Neural cell (in vitro differentiated cells): ENCODE data around the gene HIPK1. TPM values are rescaled to one million over a fixed set of nuclear protein-coding genes. Genes with fewer than 3 reads are reported as not detected.

ENCODE experiments used
- H2AFZ ChIP-seq: fragments of 200-600, 300-800 bp; sonication (generic), shearing (Covaris generic); 2 replicates; pipeline ENCODE4 v1.6.0; 2014; ENCODE audit warnings: low read depth, mild to moderate bottlenecking, antibody characterized with exemption, low read length, moderate library complexity
- H3F3A ChIP-seq: fragments of 200-600 bp; shearing (Covaris generic); 2 replicates; pipeline ENCODE4 v1.6.1; 2016; ENCODE audit warnings: mild to moderate bottlenecking, moderate library complexity, mixed read lengths, antibody characterized with exemption, low read length; ENCODE audit not compliant: insufficient read depth, poor library complexity, severe bottlenecking
- H3K27ac ChIP-seq: fragments of 200-600, 300-800 bp; sonication (generic), shearing (Covaris generic); 2 replicates; pipeline ENCODE4 v1.5.1; 2014; ENCODE audit warnings: mild to moderate bottlenecking, low read length, moderate library complexity
- H3K27me3 ChIP-seq: fragments of 300-800, 200-600 bp; sonication (generic), shearing (Covaris generic); 2 replicates; pipeline ENCODE4 v1.6.0; 2014; ENCODE audit warnings: mild to moderate bottlenecking, low read depth, low read length, moderate library complexity; ENCODE audit not compliant: insufficient read depth
- H3K36me3 ChIP-seq: fragments of 300-800, 200-600 bp; sonication (generic), shearing (Covaris generic); 2 replicates; pipeline ENCODE4 v1.5.1; 2014; ENCODE audit warnings: mild to moderate bottlenecking, antibody characterized with exemption, low read length, moderate library complexity; ENCODE audit not compliant: insufficient read depth
- H3K4me2 ChIP-seq: fragments of 300-800, 200-600 bp; sonication (generic), shearing (Covaris generic); 2 replicates; pipeline ENCODE4 v1.6.0; 2014; ENCODE audit warnings: mild to moderate bottlenecking, low read length
- H3K4me3 ChIP-seq: fragments of 300-800, 200-600 bp; sonication (generic), shearing (Covaris generic); 2 replicates; pipeline ENCODE4 v1.5.1; 2014; ENCODE audit warnings: mild to moderate bottlenecking, low read length, moderate library complexity
- H3K79me2 ChIP-seq: fragments of 200-600 bp; shearing (Covaris generic); replicated peaks from 2 replicates; pipeline ENCODE4 v1.6.0; 2014; ENCODE audit warnings: mild to moderate bottlenecking, low read length, moderate library complexity; ENCODE audit not compliant: insufficient read depth
- H3K9ac ChIP-seq: fragments of 300-800, 200-600 bp; sonication (generic), shearing (Covaris generic); 2 replicates; pipeline ENCODE4 v1.6.1; 2016; ENCODE audit warnings: mild to moderate bottlenecking, low read length, mixed read lengths
- H3K9me2 ChIP-seq: fragments of 200-600 bp; shearing (Covaris generic); 2 replicates; pipeline ENCODE4 v1.6.1; 2016; ENCODE audit warnings: mild to moderate bottlenecking, low read length, mixed read lengths; ENCODE audit not compliant: insufficient read depth
- H3K9me3 ChIP-seq: fragments of 200-600, 300-800 bp; sonication (generic), shearing (Covaris generic); 2 replicates; pipeline ENCODE4 v1.6.1; 2016; ENCODE audit warnings: mild to moderate bottlenecking, mixed run types, low read length, moderate library complexity, mixed read lengths
- H4K20me1 ChIP-seq: fragments of 200-600 bp; shearing (Covaris generic); 2 replicates; pipeline ENCODE4 v1.6.1; 2016; ENCODE audit warnings: mild to moderate bottlenecking, mixed run types; ENCODE audit not compliant: insufficient read depth
- CTCF ChIP-seq: fragments of 450-650 bp; IDR thresholded peaks from 2 replicates; pipeline ENCODE4 v1.5.1; 2014; ENCODE audit warnings: antibody characterized with exemption, mild to moderate bottlenecking, moderate library complexity; ENCODE audit not compliant: poor library complexity, severe bottlenecking
- EP300 ChIP-seq: fragments of 450-650 bp; conservative IDR thresholded peaks from 2 replicates; pipeline ENCODE4 v1.6.1; 2014; ENCODE audit warnings: antibody characterized with exemption, mild to moderate bottlenecking, moderate library complexity; ENCODE audit not compliant: poor library complexity, severe bottlenecking
- EZH2 ChIP-seq: fragments of 200-600, 300-800 bp; shearing (Covaris generic), sonication (generic); IDR thresholded peaks from 2 replicates; pipeline ENCODE4 v1.6.1; 2014; ENCODE audit warnings: antibody characterized with exemption, low read length, borderline replicate concordance, mild to moderate bottlenecking; ENCODE audit not compliant: insufficient read depth, poor library complexity, severe bottlenecking
- MXI1 ChIP-seq: fragments of 450-650 bp; conservative IDR thresholded peaks from 2 replicates; pipeline ENCODE4 v1.6.1; 2014; ENCODE audit warnings: antibody characterized with exemption, mild to moderate bottlenecking; ENCODE audit not compliant: poor library complexity, severe bottlenecking
- POLR2AphosphoS5 ChIP-seq: IDR thresholded peaks from 2 replicates; pipeline ENCODE4 v1.6.1; 2012
- RAD21 ChIP-seq: fragments of 450-650 bp; conservative IDR thresholded peaks from 2 replicates; pipeline ENCODE4 v1.6.1; 2014; ENCODE audit warnings: antibody characterized with exemption, mild to moderate bottlenecking, moderate library complexity
- REST ChIP-seq: IDR thresholded peaks from 2 replicates; pipeline ENCODE4 v1.6.1; 2012; ENCODE audit warnings: borderline replicate concordance
- SMC3 ChIP-seq: fragments of 450-650 bp; conservative IDR thresholded peaks from 2 replicates; pipeline ENCODE4 v1.6.1; 2014; ENCODE audit warnings: antibody characterized with exemption, mild to moderate bottlenecking, moderate library complexity; ENCODE audit not compliant: poor library complexity
- TAF1 ChIP-seq: IDR thresholded peaks from 2 replicates; pipeline ENCODE4 v1.6.1; 2012; ENCODE audit warnings: low read depth
- polyA plus RNA-seq: library from polyadenylated mRNA; depleted of rRNA; stranded (reverse); fragments of >200 nt; gene quantifications from 2 replicates; pipeline ENCODE4 v1.2.3, GENCODE V29; 2014

The HIPK1 gene
- polyA plus RNA-seq, 1 donor from 2014 or later: 22.9 TPM

DNA sequence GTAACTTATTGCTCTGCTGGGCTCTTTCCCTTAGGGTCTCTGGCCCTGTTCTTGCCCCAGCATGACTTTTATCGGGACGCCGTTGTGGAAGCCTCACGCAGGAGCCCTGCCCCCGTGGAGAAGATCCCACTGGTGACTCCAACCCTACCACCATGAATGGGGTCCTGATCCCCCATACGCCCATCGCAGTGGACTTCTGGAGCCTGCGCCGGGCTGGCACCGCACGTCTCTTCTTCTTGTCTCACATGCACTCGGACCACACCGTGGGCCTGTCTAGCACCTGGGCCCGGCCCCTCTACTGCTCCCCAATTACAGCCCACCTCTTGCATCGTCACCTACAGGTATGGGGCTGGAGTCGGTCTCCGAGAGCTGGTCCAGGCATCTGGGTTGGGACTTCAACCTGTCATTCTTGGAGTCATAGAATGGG is 23.7 kb upstream of the HIPK1 start:
- TF ChIP-seq EZH2 (no peak), TAF1 (no peak), SMC3 (peak; percentile 49), CTCF (peak; percentile 8), EP300 (no peak), MXI1 (no peak), POLR2AphosphoS5 (no peak), REST (no peak), RAD21 (peak; percentile 5)
- no peaks in the 10 kb centered on the region for H3K27me3 ChIP-seq
- H3K4me3 ChIP-seq: peak overlapping the region; percentile 93
- H3K4me2 ChIP-seq: peak overlapping the region; percentile 85
- H3K9me2 ChIP-seq: no peaks in the 10 kb centered on the region
- no peaks in the 10 kb centered on the region for H3K9me3 ChIP-seq
- H3K9ac ChIP-seq: peak overlapping the region; percentile 74
- H3K27ac ChIP-seq: peak overlapping the region; percentile 94
- H3K79me2 ChIP-seq: peaks cover 13% of the 10 kb centered on the region
- no peaks in the 10 kb centered on the region for H3K36me3 ChIP-seq
- peaks cover 6% of the 10 kb centered on the region for H3F3A ChIP-seq
- peak overlapping the region; percentile 88 for H2AFZ ChIP-seq
- no peaks in the 10 kb centered on the region for H4K20me1 ChIP-seq

GRCh38 chr1:113912594-113913311 is 16.4 kb upstream of the HIPK1 start:
- Histone ChIP-seq H3K9ac (no peak overlapping the region), H2AFZ (no peak overlapping the region), H4K20me1 (no peaks in the 10 kb centered on the region)

More at GRCh38 chr1:113912594-113913311, 16.4 kb upstream of the HIPK1 start:
- Histone ChIP-seq H3K79me2 (no peaks in the 10 kb centered on the region), H3K9me2 (no peaks in the 10 kb centered on the region), H3F3A (no peaks in the 10 kb centered on the region), H3K27me3 (no peaks in the 10 kb centered on the region), H3K27ac (no peak overlapping the region), H3K36me3 (no peaks in the 10 kb centered on the region), H3K9me3 (no peaks in the 10 kb centered on the region), H3K4me2 (no peak overlapping the region), H3K4me3 (no peak overlapping the region)
- TF ChIP-seq TAF1 (no peak), REST (no peak), EZH2 (no peak), EP300 (no peak), POLR2AphosphoS5 (no peak), SMC3 (no peak), MXI1 (no peak), RAD21 (no peak), CTCF (no peak)
